Neural progenitor cell (in vitro differentiated cells): ENCODE results near the gene TLR3. TPM values are rescaled to one million over a fixed set of nuclear protein-coding genes. Genes with fewer than 3 reads are reported as not detected.
A peak's percentile ranks its signal among the peaks of the same experiment; 100 is the strongest.
"Not testable (repeated sequence)": the region's sequence is repeated elsewhere in the genome, so short reads cannot be mapped to it uniquely, and the experiment has no call there.

Source experiments
- DNase-seq: peaks from one replicate; pipeline ENCODE4 v3.0.0-alpha.2; 2016; ENCODE audit warnings: low spot score
- H2AFZ ChIP-seq: fragments of 200-600 bp; sonication (generic); replicated peaks from 2 replicates; pipeline ENCODE4 v1.6.1; 2016; ENCODE audit warnings: antibody characterized with exemption
- H3F3A ChIP-seq: fragments of 200-600 bp; sonication (generic); 2 replicates; pipeline ENCODE4 v1.6.1; 2016; ENCODE audit warnings: antibody characterized with exemption, low read depth
- H3K27ac ChIP-seq: fragments of 200-600 bp; sonication (generic); 2 replicates; pipeline ENCODE4 v1.5.1; 2016; ENCODE audit warnings: mild to moderate bottlenecking
- H3K27me3 ChIP-seq: fragments of 200-600 bp; sonication (generic); 2 replicates; pipeline ENCODE4 v1.6.1; 2016; ENCODE audit warnings: mild to moderate bottlenecking, moderate library complexity
- H3K36me3 ChIP-seq: fragments of 200-600 bp; sonication (generic); 2 replicates; pipeline ENCODE4 v1.5.1; 2016
- H3K4me1 ChIP-seq: fragments of 200-600 bp; sonication (generic); 2 replicates; pipeline ENCODE4 v1.6.1; 2016; ENCODE audit warnings: mixed run types
- H3K4me2 ChIP-seq: fragments of 200-600 bp; sonication (generic); 2 replicates; pipeline ENCODE4 v1.6.1; 2016
- H3K4me3 ChIP-seq: fragments of 200-600 bp; sonication (generic); 2 replicates; pipeline ENCODE4 v1.5.1; 2016
- H3K79me2 ChIP-seq: fragments of 200-600 bp; sonication (generic); 2 replicates; pipeline ENCODE4 v1.6.1; 2016; ENCODE audit warnings: low read depth
- H3K9ac ChIP-seq: fragments of 200-600 bp; sonication (generic); 2 replicates; pipeline ENCODE4 v1.6.1; 2016
- H3K9me3 ChIP-seq: fragments of 200-600 bp; sonication (generic); 2 replicates; pipeline ENCODE4 v1.5.1; 2016; ENCODE audit warnings: low read depth
- H4K20me1 ChIP-seq: fragments of 200-600 bp; sonication (generic); 2 replicates; pipeline ENCODE4 v1.6.1; 2016; ENCODE audit warnings: low read depth
- H3K27ac Mint-ChIP-seq: 3 replicates; pipeline ENCODE4 v1.8.0; 2021; ENCODE audit warnings: mixed read lengths
- H3K27me3 Mint-ChIP-seq: 2 replicates; pipeline ENCODE4 v1.8.0; 2022; ENCODE audit warnings: low read depth, mild to moderate bottlenecking, inconsistent platforms, moderate library complexity, mixed read lengths; ENCODE audit not compliant: insufficient read depth
- H3K36me3 Mint-ChIP-seq: 3 replicates; pipeline ENCODE4 v1.8.0; 2021; ENCODE audit warnings: mixed read lengths
- H3K4me1 Mint-ChIP-seq: 3 replicates; pipeline ENCODE4 v1.8.0; 2021; ENCODE audit warnings: mixed read lengths
- H3K4me3 Mint-ChIP-seq: 3 replicates; pipeline ENCODE4 v1.8.0; 2021; ENCODE audit warnings: mild to moderate bottlenecking, moderate library complexity, mixed read lengths
- H3K9me3 Mint-ChIP-seq: 3 replicates; pipeline ENCODE4 v1.8.0; 2020; ENCODE audit warnings: mixed read lengths
- EZH2 ChIP-seq: fragments of 200-600 bp; sonication (generic); IDR thresholded peaks from 2 replicates; pipeline ENCODE4 v1.6.1; 2017; ENCODE audit warnings: antibody characterized with exemption, mild to moderate bottlenecking, moderate library complexity
- EZH2phosphoT487 ChIP-seq: fragments of 200-600 bp; sonication (generic); IDR thresholded peaks from 2 replicates; pipeline ENCODE4 v1.6.1; 2017; ENCODE audit warnings: antibody characterized with exemption
- total RNA-seq: library from RNA; depleted of rRNA; stranded (reverse); fragments of >200 nt; gene quantifications from 2 replicates; pipeline ENCODE4 v1.2.3, GENCODE V29; 2015; ENCODE audit warnings: low replicate concordance
- TF ChIP-seq, protein P1 (sequence below): fragments of 200-600 bp; sonication (generic); IDR thresholded peaks from 2 replicates; pipeline ENCODE4 v1.5.1; 2017; ENCODE audit warnings: antibody characterized with exemption, mild to moderate bottlenecking

Gene TLR3
- total RNA-seq, 1 donor from 2014 or later: 0.92 TPM

DNA sequence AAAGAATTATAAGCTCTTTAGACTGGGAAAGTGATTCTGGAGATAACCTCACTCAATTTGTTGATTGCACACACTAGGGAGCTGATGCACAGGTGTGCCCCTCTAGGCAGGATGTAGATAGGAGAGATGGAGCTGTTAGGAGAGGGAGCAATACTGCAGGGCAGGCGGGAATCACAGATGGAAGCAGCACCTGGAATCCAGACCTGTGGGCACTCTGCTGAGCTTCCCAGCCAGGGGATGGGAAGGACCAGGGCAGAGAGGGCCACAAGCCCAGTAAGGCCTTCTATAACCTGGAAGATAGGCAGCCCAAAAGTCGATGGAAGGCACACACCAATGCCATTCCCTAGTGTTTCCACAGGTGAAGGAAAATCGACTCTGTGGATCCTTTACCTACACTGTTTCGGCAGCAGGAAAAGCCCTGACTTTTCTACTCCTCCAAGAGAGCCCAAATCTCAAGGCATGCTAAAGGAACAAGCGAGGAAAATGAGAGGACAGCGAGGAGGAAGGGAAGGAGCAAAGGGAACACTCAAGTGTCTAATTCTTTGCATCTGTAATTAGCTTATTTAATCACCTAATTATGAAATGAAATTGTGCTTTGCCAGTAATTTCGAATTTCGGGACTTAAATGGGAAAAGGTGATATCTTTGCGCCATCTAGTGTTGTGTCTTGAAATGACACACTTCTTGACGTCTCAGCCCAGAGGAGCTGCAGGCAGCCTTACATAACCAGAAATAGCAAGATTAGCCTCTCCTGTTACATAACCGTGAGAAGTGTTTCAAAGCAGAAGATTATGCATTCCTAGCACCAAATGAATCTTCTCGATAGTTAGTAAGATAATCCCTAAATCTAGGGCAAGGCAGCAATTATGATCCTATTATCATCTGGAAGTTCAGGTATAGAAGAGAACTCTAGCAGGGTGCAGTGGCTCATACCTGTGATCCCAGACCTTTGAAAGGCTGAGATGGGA is 31.0 kb upstream of the TLR3 start:
- no peaks in the 10 kb centered on the region for H4K20me1 ChIP-seq
- no peaks in the 10 kb centered on the region for H3K27me3 ChIP-seq
- no peak overlapping the region for H2AFZ ChIP-seq
- DNase-seq: peak; percentile 72
- no peak overlapping the region for H3K27ac ChIP-seq
- no peaks in the 10 kb centered on the region for H3K4me1 ChIP-seq
- H3K36me3 ChIP-seq: no peaks in the 10 kb centered on the region
- Mint-ChIP-seq H3K4me3 (no peak overlapping the region), H3K9me3 (peaks cover 42% of the 10 kb centered on the region), H3K36me3 (peaks cover 7% of the 10 kb centered on the region), H3K4me1 (no peaks in the 10 kb centered on the region), H3K27ac (no peak overlapping the region), H3K27me3 (peaks cover 5% of the 10 kb centered on the region)
- peaks cover 2% of the 10 kb centered on the region for H3F3A ChIP-seq
- H3K9me3 ChIP-seq: no peaks in the 10 kb centered on the region
- H3K79me2 ChIP-seq: no peaks in the 10 kb centered on the region
- no peak overlapping the region for H3K4me2 ChIP-seq
- TF ChIP-seq EZH2: no peak
- TF ChIP-seq, protein P1, sequence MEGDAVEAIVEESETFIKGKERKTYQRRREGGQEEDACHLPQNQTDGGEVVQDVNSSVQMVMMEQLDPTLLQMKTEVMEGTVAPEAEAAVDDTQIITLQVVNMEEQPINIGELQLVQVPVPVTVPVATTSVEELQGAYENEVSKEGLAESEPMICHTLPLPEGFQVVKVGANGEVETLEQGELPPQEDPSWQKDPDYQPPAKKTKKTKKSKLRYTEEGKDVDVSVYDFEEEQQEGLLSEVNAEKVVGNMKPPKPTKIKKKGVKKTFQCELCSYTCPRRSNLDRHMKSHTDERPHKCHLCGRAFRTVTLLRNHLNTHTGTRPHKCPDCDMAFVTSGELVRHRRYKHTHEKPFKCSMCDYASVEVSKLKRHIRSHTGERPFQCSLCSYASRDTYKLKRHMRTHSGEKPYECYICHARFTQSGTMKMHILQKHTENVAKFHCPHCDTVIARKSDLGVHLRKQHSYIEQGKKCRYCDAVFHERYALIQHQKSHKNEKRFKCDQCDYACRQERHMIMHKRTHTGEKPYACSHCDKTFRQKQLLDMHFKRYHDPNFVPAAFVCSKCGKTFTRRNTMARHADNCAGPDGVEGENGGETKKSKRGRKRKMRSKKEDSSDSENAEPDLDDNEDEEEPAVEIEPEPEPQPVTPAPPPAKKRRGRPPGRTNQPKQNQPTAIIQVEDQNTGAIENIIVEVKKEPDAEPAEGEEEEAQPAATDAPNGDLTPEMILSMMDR: peak; percentile 91
- no peak overlapping the region for H3K4me3 ChIP-seq
- no peak overlapping the region for H3K9ac ChIP-seq

- Mint-ChIP-seq H3K27ac (no peak overlapping the region), H3K36me3 (peaks cover 7% of the 10 kb centered on the region)
Measured at GRCh38 chr4:186039697-186040096, 29.3 kb upstream of the TLR3 start.

DNA sequence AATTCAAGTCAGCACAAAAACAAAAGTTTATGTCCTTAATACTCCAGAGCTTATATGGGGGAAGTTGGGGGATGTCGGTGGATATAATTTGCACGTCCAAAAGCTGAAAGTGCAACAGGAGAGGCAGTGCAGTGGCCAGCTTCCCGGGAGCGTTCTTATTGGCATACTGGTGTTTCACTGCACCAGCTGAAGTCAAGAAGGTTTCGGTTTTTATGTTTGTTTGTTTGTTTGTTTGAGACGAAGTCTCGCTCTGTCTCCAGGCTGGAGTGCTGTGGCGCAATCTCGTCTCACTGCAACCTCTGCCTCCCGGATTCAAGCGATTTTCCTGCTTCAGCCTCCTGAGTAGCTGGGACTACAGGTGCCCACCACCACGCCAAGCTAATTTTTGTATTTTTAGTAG is 28.6 kb upstream of the TLR3 start:
- H3K27ac Mint-ChIP-seq: no peak overlapping the region
- no peaks in the 10 kb centered on the region for H3K4me1 Mint-ChIP-seq

More at GRCh38 chr4:186039697-186040096, 29.3 kb upstream of the TLR3 start:
- no peak overlapping the region for H3K27ac ChIP-seq
- no peaks in the 10 kb centered on the region for H3K27me3 ChIP-seq
- H3K27me3 Mint-ChIP-seq: peaks cover 3% of the 10 kb centered on the region
- TF ChIP-seq EZH2phosphoT487 (no peak), EZH2 (no peak)
- TF ChIP-seq, protein P1: no peak
- no peaks in the 10 kb centered on the region for H4K20me1 ChIP-seq
- no peaks in the 10 kb centered on the region for H3F3A ChIP-seq
- no peaks in the 10 kb centered on the region for H3K79me2 ChIP-seq
- no peak overlapping the region for H3K9ac ChIP-seq
- no peak for DNase-seq
- peaks cover 31% of the 10 kb centered on the region for H3K9me3 Mint-ChIP-seq
- no peak overlapping the region for H3K4me2 ChIP-seq
- no peaks in the 10 kb centered on the region for H3K36me3 ChIP-seq
- H3K4me3 Mint-ChIP-seq: no peak overlapping the region
- H3K4me1 ChIP-seq: no peaks in the 10 kb centered on the region
- no peak overlapping the region for H2AFZ ChIP-seq
- H3K4me3 ChIP-seq: no peak overlapping the region
- no peaks in the 10 kb centered on the region for H3K4me1 Mint-ChIP-seq
- H3K9me3 ChIP-seq: no peaks in the 10 kb centered on the region

GRCh38 chr4:186047501-186047900 is 21.5 kb upstream of the TLR3 start:
- H3K27ac Mint-ChIP-seq: not testable (repeated sequence)

More for the DNA sequence above, 28.6 kb upstream of the TLR3 start:
- no peak overlapping the region for H3K4me3 ChIP-seq
- no peak for DNase-seq
- Mint-ChIP-seq H3K9me3 (peaks cover 25% of the 10 kb centered on the region), H3K27me3 (peaks cover 3% of the 10 kb centered on the region), H3K4me3 (no peak overlapping the region), H3K36me3 (peaks cover 1% of the 10 kb centered on the region)
- no peaks in the 10 kb centered on the region for H3K79me2 ChIP-seq
- no peaks in the 10 kb centered on the region for H3F3A ChIP-seq
- no peaks in the 10 kb centered on the region for H3K4me1 ChIP-seq
- TF ChIP-seq EZH2: no peak
- TF ChIP-seq EZH2phosphoT487: no peak
- TF ChIP-seq, protein P1: no peak
- no peaks in the 10 kb centered on the region for H4K20me1 ChIP-seq
- H3K9ac ChIP-seq: no peak overlapping the region
- H3K36me3 ChIP-seq: no peaks in the 10 kb centered on the region
- H3K27ac ChIP-seq: no peak overlapping the region
- no peaks in the 10 kb centered on the region for H3K9me3 ChIP-seq
- H3K4me2 ChIP-seq: no peak overlapping the region
- no peaks in the 10 kb centered on the region for H3K27me3 ChIP-seq
- no peak overlapping the region for H2AFZ ChIP-seq

GRCh38 chr4:186050135-186050534 is 18.8 kb upstream of the TLR3 start:
- not testable (repeated sequence) for H3K4me3 ChIP-seq, H3K27me3 ChIP-seq, DNase-seq, H3K9me3 Mint-ChIP-seq, H3K4me2 ChIP-seq, H3K36me3 ChIP-seq, H3K27ac Mint-ChIP-seq, H3K27ac ChIP-seq, H2AFZ ChIP-seq, H3K4me3 Mint-ChIP-seq, H4K20me1 ChIP-seq, H3K27me3 Mint-ChIP-seq, H3K9me3 ChIP-seq, H3K36me3 Mint-ChIP-seq, H3F3A ChIP-seq, H3K9ac ChIP-seq, H3K79me2 ChIP-seq, H3K4me1 ChIP-seq, H3K4me1 Mint-ChIP-seq

More at GRCh38 chr4:186047501-186047900, 21.5 kb upstream of the TLR3 start:
- H3K9me3 Mint-ChIP-seq, H3K27me3 Mint-ChIP-seq, H3K4me3 ChIP-seq, H3K36me3 ChIP-seq, H3K79me2 ChIP-seq, H3K4me1 ChIP-seq, H2AFZ ChIP-seq, H3K4me2 ChIP-seq, H3F3A ChIP-seq, H3K9me3 ChIP-seq, DNase-seq, H3K4me1 Mint-ChIP-seq, H3K27me3 ChIP-seq, H4K20me1 ChIP-seq, H3K9ac ChIP-seq, H3K27ac ChIP-seq, H3K36me3 Mint-ChIP-seq, H3K4me3 Mint-ChIP-seq: not testable (repeated sequence)
